ENCODE results near the gene CLDN18.
A peak's percentile ranks its signal among the peaks of the same experiment; 100 is the strongest.

Gene CLDN18

GRCh38 chr3:138009476-138010272, at the start of gene CLDN18:
CLDN18 (plus strand) TSS chr3:138010165; CDS start chr3:138010226, 61 bp downstream.
- ATAC-seq = no peak

DNA sequence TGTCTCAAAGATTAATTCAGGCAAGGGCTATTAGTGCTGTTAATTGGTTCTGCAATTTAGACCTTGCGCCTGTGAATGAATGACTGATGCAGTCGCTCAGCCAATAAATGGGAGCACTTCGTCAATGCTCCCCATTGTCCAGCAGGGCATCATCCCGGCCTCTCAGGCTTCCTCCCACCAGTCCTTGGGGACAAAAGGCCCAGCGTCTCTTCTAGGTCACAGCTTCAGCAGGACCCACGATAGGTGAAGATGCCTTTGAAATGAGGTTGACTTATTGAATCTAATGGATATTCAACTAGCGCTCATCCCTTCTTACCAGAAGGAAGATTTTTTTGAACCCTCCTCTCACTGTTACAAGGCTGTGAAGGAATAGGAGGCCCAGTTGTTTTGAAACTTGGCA, 47.7 kb upstream of the CLDN18 start:
- no peak for ATAC-seq

- ATAC-seq = no peak
These were observed 46.5 kb upstream of the CLDN18 start for GRCh38 chr3:137963463-137963862.

- ATAC-seq = no peak
These were observed 38.8 kb upstream of the CLDN18 start for GRCh38 chr3:137970914-137971831.

GRCh38 chr3:137972396-137972795, 37.6 kb upstream of the CLDN18 start:
- no peak for ATAC-seq

GRCh38 chr3:137978328-137978727, 31.6 kb upstream of the CLDN18 start:
- no peak for ATAC-seq

GRCh38 chr3:137987723-137988122, 22.2 kb upstream of the CLDN18 start:
- ATAC-seq = no peak

DNA sequence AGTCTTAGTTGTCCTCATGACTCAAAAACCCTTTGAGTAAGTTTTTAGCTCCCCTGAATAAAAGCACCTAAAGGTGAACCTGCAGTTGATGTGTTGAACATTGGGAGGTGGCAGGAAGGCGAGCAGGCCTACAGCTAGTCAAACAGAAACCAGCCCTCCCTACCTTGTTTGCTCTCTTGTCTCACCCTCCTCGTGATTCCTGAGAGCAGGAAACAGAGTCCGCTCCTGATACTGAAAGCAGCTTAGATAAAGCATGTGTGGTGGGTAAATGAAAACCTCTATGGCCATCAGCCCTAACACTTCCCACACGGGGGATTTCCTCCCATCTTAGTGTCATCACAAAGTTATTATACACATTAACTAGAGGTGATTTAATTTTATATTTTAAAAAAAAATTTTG, 21.8 kb upstream of the CLDN18 start:
- peak; percentile 17 to 34 for ATAC-seq

- ATAC-seq = peak; percentile 56 to 61
These were observed 21.0 kb upstream of the CLDN18 start for GRCh38 chr3:137988982-137989381.

GRCh38 chr3:137990427-137990826, 19.5 kb upstream of the CLDN18 start:
- ATAC-seq = no peak

- no peak for ATAC-seq
These were observed 17.4 kb upstream of the CLDN18 start for GRCh38 chr3:137992592-137992991.

DNA sequence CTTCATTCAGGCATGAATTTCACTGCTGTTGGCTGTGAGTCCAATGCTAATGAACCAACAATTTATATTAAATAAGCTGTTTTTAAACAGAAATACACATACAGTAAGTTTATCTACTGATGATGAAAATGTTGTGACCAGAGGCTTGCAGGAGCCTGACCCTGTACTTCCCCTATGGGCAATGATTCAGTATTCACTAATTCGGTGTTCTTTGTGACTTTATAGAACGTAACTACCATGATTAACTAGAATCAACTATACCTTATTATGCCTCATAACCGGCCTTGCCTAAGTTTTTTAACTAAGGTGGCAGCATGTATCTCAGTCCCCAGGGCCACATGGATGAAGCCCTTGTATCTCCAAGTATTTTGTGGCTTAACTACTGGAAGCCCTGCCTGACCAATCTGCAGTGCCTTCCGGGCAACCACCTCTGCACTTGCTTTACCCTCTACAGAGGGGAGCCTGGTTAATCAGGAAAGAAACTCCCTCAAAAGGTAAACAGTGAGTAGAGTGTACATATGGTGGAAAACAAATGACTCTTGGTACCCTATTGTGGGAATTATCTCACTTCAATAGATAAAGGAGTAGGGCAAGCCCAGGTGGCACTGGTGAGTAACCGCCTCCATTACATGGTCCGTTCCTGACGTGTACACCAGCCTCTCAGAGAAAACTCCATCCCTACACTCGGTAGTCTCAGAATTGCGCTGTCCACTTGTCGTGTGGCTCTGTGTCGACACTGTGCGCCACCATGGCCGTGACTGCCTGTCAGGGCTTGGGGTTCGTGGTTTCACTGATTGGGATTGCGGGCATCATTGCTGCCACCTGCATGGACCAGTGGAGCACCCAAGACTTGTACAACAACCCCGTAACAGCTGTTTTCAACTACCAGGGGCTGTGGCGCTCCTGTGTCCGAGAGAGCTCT, 11.6 kb upstream of the CLDN18 start:
- ATAC-seq = no peak

DNA sequence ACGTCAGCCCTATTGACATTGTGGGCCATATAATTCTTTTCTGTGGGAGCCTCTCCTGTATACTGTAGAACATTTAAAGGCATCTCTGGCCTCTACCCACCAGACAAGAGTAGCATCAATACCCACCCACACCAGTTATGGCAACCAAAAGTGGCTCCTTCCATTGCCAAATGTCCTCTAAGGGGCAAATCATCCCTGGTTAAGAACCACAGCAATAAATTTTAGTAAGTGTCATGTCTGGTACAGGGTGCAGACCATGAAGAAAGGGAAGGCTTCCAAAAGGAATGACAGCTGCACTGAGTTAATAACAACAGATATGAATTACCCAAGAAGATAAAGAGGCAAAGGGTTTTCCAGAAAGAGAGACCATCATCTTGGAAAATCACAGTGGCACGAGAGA, 6.9 kb upstream of the CLDN18 start:
- ATAC-seq = no peak

DNA sequence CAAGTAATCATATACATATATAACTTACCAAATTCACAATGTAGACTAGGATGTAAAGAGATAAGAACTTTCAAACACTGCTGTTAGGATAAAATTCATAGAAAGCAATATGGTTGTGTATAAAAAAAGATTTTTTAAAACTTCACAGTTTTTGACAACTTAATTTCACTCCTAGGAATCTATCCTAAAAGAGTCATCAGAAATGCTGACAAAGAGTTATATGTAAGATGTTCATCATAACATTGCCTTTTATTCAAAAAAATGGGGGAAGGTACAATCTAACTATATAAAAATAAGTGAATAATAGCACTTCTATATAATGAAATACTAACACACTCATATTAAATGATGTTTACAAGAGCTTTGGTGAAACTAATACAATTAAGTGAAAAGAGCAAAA, 4.3 kb upstream of the CLDN18 start:
- no peak for ATAC-seq

DNA sequence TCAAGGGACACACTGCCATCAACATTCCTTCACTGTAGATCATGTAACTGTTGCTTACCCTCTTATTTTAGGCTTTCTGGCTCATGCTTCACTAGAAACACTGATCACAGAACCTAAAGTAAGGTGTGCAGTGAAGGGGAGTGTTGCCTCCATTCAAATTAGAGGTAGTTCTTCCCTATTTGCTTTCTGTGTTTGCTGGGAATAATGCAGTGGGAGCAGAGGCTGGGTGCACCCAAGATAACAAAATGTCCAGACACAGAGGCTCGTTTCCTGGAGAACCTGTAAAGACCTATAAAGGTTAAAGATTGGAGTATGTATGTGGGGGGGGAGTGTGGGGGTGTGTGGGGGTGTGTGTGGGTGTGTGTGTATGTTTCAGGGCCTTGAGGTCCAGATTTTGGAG, 2.1 kb upstream of the CLDN18 start:
- ATAC-seq = no peak

DNA sequence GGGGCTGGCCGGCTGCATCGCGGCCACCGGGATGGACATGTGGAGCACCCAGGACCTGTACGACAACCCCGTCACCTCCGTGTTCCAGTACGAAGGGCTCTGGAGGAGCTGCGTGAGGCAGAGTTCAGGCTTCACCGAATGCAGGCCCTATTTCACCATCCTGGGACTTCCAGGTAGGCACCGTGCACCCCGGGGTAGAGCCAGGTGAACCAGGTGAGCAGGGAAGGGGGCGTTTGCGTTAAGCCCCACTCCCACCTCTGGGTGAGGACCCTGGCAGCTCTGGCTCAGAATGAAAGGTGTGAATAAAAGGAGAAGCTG, 267 bp downstream of the CLDN18 start:
- ATAC-seq = no peak

DNA sequence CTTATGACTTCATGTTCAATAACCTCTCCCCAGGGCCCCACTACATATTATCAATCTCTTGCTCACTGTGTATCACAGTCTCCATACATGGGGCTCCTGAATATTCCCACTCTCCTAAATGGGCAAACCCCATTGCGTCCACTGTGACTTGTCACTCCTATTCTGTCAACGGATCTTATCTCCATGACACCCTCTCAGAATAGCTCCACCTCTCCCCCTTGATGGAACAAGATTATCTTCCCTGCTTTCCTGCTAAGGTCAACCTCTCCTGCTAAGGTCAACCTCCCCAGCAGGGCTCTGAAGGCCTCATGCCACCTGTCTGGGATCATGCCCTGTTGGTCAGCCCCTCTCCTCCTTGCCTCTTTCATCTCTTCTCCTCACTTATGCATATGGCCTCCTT, 1.8 kb downstream of the CLDN18 start:
- ATAC-seq = no peak

GRCh38 chr3:138012526-138012925, 2.6 kb downstream of the CLDN18 start:
- ATAC-seq = no peak

DNA sequence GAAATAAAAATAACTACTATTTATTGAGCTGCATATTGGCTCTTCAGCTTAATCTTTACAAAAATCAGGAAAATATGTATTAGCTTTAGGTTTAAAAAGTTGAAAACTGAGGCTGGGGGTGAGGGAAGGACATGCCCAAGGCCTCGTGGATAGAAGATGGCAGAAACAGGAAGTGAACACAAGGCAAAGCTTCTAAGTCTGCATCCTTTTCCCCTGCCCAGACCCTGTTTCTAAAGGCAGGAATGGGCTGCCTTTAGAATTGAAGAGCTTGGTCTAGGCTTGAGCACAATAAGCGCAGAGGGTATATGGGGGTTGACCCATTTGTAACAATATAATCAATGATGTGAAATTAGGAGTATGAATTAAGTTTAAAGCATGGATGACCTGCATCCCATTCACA, 6.1 kb downstream of the CLDN18 start:
- ATAC-seq = no peak

- no peak for ATAC-seq
These were observed 9.5 kb downstream of the CLDN18 start for GRCh38 chr3:138019281-138020069.

- no peak for ATAC-seq
These were observed 13.8 kb downstream of the CLDN18 start for GRCh38 chr3:138023754-138024153.

DNA sequence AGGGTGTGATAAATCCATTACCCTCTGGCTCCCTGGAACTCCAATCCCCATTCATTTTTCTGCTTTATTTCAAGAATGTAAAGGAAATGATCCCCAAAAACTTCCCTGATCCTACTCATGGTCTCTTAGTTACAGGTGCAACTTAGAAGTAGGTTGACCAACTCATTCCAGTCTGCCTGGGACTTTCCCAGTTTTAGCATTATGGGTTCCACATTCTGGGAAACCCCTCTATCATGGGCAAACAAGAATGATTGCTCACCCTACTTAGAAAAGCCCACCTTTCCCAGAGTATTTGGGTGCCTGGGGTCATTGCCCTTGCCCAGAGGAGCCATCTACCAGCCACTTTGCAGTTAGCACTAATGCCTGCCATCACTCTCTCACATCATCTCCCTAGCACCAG, 15.6 kb downstream of the CLDN18 start:
- ATAC-seq = no peak

Measured in activated CD4-positive, CD25-positive, alpha-beta regulatory T cell treated with anti-CD3 and anti-CD28 coated beads, Interleukin-2, amount 50 U/mL, for 24 hours (primary cell).